Activated CD4-positive, CD25-positive, alpha-beta regulatory T cell treated with anti-CD3 and anti-CD28 coated beads, Interleukin-2, amount 50 U/mL, for 16 hours (primary cell): Measurements from ENCODE around the gene ATP2A2.
A peak's percentile ranks its signal among the peaks of the same experiment; 100 is the strongest.
"Not testable (repeated sequence)": the region's sequence is repeated elsewhere in the genome, so short reads cannot be mapped to it uniquely, and the experiment has no call there.

Experiments used
- DNase-seq: peaks from one replicate; pipeline ENCODE4 v3.0.0-alpha.2; 2020; ENCODE audit warnings: low read depth, low spot score

The ATP2A2 gene

DNA sequence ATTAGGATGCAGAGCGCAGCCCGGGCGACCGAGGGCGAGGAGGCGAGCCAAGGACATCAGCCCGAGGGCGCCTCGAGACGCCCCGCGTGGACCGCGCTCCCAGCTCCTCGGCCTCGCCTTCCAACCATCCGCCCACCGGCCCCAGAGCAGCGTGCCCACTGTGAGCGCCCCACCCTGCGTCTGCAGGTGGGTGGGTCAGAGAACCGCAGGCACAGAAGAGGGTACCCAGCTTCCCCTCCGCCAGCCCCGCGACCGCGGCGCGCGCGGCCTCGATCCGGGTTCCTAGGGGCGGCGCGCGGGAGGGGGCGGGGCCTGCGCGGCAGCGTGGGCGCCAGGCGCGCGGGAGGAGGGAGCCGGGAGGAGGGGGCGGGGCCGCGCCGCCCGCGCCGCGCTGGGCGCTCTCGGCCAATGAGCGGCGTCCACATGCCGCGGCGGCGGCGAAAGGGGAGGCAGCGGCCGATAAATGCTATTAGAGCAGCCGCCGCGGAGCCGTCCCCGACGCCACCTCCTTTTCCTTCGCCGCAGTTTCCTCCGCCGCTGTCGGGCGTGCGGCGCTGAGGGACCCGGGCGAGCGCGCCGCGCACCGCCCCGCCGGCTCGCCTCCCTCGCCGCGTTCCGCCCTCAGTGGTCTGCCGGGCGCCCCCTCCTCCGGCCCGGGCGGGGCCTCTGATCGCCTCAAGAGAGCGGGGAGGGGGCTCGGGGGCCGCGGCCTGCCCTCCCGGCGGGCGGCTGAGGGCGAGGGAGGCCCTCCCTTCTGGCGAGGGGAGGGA lies at the start of gene ATP2A2:
ATP2A2 (plus strand) TSS at position 469 of the 770 bp plus-strand sequence. CDS start 543 bp downstream, outside the sequence.
- peak; percentile 77 for DNase-seq

DNA sequence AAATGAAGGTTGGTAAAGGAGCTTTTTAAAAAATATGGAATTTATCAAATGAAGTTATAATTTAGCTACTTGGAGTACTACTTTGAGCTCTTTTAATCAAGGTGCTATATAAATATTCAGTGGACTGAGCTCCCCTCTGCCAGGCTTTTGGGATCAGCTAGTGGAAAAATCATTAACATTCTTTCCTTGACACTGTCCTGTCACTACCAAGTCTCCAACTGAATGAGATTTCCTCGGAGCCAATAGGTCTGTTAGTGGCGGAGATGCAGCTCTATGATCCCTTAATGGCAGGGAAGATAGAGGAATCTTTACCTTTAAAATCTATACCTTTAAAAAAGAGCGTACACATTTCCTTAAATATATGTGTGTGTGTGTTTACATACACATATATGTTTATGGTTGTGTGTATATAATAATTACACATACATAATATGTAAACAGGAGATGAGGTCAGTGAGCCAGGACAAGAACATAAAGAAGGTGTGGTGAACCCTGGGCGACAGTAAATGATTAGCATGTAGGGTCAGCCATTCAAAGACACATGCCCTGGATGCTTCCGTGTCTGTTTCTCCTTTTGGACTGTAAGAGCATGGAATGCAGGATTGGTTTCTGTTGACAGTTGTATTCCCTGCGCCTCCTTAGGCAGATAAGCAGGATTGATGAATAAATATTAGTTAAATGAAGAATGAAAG lies 47.7 kb upstream of the ATP2A2 start:
- no peak for DNase-seq

DNA sequence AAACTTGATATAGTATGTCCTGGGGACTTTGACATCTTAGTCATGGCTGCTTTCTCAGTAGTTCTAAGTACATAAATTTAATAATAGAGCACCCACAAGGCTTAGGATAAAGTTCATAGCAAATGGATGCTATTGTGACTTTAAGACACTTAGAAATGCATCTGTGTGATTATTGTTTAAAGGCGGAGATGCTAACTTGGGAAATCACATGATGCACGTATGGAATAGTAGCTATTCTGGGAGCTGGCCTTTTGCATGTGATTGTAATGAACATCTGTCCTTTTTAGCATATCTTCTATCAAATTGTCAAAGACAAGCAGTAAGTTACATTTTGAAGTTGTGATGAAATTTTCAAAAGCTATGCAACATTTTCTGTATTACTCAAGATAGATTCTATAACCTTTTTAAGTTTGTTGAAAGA lies 46.7 kb upstream of the ATP2A2 start:
- DNase-seq = no peak

GRCh38 chr12:110234755-110235154 lies 46.3 kb upstream of the ATP2A2 start:
- no peak for DNase-seq

GRCh38 chr12:110235383-110235782 lies 45.7 kb upstream of the ATP2A2 start:
- DNase-seq = no peak

DNA sequence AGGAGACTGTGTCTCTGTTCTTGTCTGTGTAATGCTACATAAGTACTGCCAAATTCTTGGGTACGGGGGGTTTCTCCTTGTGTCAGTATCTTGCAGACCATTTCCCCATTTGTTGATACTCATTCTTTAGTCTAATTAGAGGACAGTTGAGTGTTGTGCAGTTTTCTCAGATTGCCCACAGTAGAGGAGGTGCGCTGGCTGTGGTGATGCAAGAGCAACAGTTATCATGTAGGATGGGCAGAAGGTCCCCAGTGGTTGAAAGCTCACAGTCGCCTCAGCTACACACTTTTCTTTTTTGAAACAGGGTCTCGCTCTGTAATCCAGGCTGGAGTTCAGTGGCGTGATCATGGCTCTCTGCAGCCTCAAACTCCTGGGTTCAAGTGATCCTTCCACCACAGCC lies 37.8 kb upstream of the ATP2A2 start:
- no peak for DNase-seq

GRCh38 chr12:110244372-110244771 lies 36.7 kb upstream of the ATP2A2 start:
- DNase-seq = no peak

DNA sequence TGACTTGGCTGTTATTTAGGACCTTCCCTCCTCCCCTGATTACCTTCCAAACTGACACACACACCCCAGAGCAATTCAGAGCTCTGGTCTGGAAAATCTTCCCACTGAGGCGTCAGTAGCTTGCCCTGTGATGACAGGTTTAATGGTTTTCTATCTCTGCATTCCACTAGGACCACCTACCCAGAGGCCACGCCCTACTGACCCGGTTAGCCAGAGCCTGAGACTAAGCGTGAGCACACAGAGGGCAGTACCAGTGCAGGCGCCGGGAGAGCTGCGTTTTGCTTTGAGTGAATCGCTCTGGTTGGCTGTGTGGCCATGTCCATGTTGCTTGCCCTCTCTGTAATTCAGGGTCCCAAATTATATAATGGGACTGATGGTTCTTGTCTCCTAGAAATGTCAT lies 36.2 kb upstream of the ATP2A2 start:
- no peak for DNase-seq

DNA sequence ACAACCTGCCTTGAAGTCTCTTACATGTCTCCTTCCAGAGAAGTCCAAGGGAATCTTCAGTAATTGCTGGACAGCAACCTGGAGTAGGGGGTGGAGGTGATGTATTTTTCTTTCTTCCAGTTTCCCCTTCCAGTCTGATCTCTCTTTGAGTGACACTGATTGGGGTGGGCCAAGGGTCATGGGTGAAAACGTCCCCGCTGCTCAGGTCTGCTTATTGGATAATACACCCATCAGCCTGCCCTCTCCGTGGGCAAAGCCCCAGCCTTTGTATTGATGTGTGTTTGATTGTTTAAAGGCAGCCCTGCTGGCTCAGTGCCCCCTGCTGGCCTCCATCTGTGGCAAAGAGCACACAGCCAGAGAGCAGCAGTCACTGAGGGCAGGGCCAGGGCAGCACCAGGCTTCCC lies 35.7 kb upstream of the ATP2A2 start:
- peak; percentile 20 for DNase-seq

DNA sequence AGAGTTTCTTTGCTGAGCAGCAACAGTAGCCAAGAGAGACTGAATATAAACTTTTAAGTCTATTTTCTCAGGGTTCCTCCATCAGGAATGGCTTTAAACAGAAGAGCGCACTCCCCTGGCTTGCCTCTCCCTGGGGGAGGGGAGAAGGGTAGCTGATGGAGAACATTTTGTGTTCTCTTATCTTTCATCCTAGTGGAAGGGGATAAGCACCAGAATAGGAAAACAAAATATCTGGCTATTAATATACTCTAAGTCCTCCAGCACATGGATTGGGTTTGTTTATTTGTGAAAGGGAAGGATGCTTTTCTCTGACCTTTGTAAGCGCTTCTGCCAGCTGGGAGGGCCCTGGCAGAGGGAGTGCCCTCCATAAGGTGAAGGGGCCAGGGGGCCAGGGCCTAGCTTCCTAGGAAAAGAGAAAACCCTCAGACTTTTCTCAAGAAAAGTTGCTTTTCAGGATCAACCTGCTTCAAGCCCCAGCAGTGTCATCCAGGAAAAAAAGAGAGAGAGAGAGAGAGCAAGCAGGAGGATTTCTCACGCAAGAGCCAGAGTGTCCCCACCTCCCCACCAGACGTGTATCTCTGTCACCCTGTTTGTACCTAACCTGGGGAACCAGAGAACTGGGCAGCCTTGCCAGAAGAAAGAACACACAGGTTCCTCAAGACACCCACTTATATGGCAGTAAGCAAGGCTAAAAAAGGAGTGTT lies 34.3 kb upstream of the ATP2A2 start:
- no peak for DNase-seq

DNA sequence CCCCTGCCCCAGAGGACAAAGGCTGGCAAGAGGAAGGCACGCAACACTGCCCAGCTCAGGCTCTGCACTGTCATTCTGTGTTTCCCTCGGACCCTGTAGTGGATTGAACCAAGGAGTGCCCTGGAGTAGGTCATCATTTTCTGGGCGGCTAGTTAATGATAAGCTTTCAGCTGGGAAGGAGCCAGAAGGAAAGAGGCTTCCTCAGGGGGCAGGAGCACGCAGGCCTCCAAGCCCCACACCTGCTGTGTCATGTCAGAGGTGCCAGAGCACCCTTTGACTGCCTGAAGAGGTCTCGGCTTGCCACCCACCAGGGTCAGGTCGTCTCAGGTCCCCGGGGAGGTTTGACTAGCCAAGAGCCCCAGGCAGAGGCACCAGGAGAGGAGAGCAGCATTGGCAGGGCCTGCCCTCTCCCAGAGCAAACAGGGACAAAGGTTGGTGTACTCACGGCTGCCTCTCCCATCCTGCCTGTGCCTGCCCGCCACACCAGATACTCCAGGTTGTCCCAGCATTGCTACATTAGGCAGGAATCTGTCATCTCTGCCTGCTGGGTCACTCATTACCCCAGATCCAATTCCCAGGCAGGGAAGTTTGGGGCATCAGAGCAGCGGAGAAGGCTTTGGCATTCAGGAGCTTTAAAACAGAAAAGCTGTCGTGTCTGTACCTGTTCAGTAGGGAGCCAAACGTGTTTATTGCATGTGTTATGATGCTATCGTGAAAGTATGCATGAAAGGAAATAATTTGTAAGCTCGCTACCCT lies 33.5 kb upstream of the ATP2A2 start:
- no peak for DNase-seq

DNA sequence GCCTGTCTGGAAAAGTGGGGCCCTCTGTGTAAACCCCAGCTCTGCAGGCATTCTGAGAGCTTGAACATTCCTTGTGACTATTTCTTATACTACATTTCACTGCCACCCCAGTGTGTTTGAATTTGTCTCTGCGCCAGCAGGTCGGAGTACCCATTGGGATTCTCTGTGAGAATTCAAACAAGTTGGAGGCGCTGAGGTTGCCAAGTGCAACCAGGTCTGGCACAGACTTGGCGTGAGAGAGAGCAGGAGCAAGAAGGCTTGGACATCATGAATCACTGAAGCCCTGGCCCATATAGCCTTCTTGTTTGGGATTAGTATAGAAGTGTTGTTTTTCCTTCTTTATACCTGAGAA lies 33.0 kb upstream of the ATP2A2 start:
- no peak for DNase-seq

DNA sequence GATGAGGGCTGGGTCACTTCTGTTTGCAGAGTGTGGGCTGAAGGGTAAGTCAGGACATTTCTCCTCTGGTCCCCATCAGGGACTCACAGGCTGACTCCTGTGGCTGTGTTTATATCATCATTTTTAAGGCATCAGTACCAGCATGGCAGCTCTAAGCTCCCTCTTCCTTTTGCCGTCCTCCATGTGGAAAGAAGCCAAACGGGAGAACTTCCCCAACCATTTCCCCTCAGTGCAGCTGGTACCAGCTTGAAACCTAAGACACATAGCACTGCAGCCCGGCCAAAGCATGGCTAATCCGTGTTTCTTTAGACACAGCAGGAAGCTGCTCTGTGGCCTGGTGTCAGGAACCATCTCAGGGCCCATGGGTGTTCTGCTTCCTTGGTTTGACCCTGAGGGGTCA lies 31.9 kb upstream of the ATP2A2 start:
- DNase-seq = no peak

DNA sequence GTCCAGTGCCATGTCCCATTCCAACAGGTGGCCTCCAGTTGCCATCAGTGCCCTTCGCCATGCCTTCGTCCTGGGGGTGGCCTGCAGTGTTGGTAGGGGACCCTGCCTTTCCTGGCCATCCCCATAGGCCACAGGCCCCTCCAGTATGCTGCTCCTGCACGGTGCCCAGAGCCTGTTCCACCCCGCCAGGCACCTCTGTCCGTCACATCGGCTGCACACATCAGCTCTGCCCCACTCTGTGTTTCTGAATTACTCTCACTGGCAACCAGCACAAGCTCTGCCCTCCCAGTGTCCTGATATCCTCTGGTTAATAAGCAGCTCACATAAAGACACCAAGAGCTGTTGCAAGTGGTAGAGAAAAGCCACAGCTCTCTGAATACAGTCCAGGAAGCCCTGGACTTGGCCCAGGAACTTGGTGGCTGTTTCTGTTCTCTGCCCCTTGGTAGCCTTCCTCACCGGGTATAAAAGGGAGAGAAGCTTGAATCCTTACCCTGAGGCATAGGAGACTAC lies 31.3 kb upstream of the ATP2A2 start:
- no peak for DNase-seq

- no peak for DNase-seq
Observed at GRCh38 chr12:110251381-110251780, 29.7 kb upstream of the ATP2A2 start.

DNA sequence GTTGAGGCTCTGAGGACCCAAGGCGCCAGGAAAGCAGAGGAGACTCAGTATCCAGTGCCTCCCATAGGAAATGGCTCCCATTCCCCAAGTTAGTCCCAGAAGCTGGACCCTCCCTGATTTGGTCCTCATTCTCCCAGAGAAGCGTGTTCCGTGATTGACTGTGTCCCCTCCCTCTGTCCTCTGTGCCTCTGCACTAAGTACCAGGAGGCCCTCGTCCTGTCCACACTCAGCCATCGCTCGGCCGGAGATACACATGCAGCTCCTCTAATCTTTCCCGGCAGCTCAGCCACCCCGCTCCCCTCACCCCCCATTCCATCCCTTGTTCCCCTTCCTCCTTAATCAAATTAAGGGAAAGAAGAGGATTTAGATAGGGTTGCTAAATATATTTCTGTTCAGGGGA lies 28.3 kb upstream of the ATP2A2 start:
- DNase-seq = no peak

- DNase-seq = no peak
Observed at GRCh38 chr12:110253176-110253575, 27.9 kb upstream of the ATP2A2 start.

- DNase-seq = no peak
Observed at GRCh38 chr12:110254971-110255540, 26.0 kb upstream of the ATP2A2 start.

DNA sequence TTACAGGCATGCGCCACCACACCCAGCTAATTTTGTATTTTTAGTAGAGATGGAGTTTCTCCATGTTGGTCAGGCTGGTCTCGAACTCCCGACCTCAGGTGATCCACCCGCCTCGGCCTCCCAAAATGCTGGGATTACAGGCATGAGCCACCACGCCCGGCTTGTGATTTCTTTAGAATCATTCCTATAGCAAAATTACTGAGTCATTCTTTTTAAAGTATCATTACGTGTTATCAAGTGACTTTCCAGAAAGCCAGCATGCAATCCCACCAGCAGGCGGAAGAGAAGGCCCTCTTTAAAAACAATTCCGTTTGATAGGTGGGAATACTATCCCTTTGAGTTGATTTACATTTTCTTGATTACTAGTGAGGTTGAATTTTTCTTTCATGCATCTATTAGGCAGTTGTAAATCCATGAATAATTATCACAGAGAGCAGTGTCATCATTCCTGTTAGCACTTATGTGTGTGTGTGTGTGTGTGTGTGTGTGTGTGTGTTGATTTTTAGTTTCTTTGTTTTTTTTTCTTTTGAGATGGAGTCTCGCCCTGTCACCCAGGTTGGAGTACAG lies 25.1 kb upstream of the ATP2A2 start:
- DNase-seq = not testable (repeated sequence)

DNA sequence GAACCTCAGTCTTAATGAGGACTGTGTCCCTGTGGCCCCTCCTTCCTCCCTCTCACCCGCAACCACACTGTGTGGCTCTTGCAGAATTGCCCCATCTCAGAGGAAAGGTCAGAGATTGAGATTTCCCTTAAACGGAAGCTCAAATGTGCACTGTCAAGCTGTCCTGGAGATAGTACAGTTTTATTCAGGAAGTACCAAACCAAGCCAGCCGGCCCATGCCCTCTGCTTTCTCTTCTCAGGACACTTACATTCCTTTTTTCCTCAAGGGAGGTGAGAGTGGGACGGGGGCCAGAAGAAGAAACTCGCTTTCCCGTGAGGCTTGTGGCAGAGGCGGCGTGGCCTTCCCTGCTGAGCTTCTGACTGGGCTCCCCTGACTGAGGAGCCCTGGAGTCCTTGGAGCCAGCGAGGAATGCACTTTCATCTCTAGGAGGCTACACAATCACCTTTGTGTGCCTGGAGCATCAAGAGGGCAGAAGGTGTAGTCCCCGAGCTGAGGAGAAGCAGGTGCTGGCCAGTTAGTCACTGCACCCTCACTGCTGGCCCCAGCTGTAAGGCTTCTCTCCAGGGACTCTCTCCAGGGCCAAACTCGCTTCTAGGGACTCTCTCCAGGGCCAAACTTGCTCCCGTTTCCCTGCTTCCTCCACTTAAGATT lies 24.1 kb upstream of the ATP2A2 start:
- DNase-seq = no peak

DNA sequence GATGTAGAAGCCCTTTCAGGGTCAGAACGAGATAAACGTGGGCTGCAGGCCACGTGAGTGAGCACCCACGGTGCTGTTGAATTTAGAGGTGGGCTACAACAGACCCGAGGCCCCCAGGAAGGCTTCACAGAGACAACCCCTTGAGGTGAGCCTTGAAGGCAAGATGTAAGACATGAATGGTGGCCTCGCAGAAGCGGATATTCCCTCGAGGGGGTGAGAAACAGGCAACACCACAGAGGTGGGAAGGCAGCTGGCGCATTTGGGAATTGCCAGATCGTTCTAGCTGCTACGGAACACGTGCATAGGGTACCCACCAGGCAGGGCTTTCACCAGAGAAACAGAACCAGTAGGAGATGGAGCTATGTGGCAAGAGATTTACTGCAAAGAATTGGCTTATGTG lies 22.6 kb upstream of the ATP2A2 start:
- no peak for DNase-seq
